GM10248 (cell line): ENCODE measurements around the gene ZNF438.
"Not testable (repeated sequence)": the region's sequence is repeated elsewhere in the genome, so short reads cannot be mapped to it uniquely, and the experiment has no call there.

Source experiments
- CTCF ChIA-PET: fragments of 300-600 bp; sonication (Branson Sonifier 250); formaldehyde crosslinking; extraction: SDS; loops from one replicate; lab custom pipeline; 2021; ENCODE audit warnings: antibody characterized with exemption; lab: Yijun Ruan, JAX
- POLR2A ChIA-PET: fragments of 350-650 bp; sonication (Branson Sonifier 250); formaldehyde crosslinking; extraction: SDS; loops from one replicate; lab custom pipeline; 2020; ENCODE audit warnings: antibody characterized with exemption; lab: Yijun Ruan, JAX
- DNase-seq: peaks from one replicate; pipeline ENCODE4 v3.0.0; 2012; ENCODE audit errors: extremely low spot score
- CTCF ChIP-seq: IDR thresholded peaks from 2 replicates; pipeline ENCODE4 v1.5.1; 2012; ENCODE audit warnings: mild to moderate bottlenecking, low read depth; ENCODE audit errors: extremely low read depth, missing control alignments, control extremely low read depth

ZNF438 gene

GRCh38 chr10:31055573-31056251 lies 24.0 kb upstream of the ZNF438 start:
- POLR2A ChIA-PET: no interaction called here
- no peak for DNase-seq
- CTCF ChIA-PET: interaction anchor here (1.4 kb wide), 1 partner anchor 17 kb away, joined by 5 read pairs; no protein-coding TSS in a partner anchor
- no peak for TF ChIP-seq CTCF

GRCh38 chr10:31051703-31052102 lies 20.0 kb upstream of the ZNF438 start:
- TF ChIP-seq CTCF: no peak
- ChIA-PET POLR2A (interaction anchor here (0.5 kb wide), 1 partner anchor 487 kb away, joined by 5 read pairs; no protein-coding TSS in a partner anchor), CTCF (no interaction called here)
- DNase-seq: no peak

GRCh38 chr10:31042670-31043069 lies 11.0 kb upstream of the ZNF438 start:
- no peak for TF ChIP-seq CTCF
- ChIA-PET CTCF (no interaction called here), POLR2A (interaction anchor here (0.7 kb wide), 1 partner anchor 21 kb away, joined by 3 read pairs; no protein-coding TSS in a partner anchor)
- no peak for DNase-seq

- no peak for TF ChIP-seq CTCF
- POLR2A ChIA-PET: no interaction called here
- CTCF ChIA-PET: no interaction called here
- no peak for DNase-seq
Observed at GRCh38 chr10:31041011-31041410, 9.3 kb upstream of the ZNF438 start.

GRCh38 chr10:31039006-31039405 lies 7.3 kb upstream of the ZNF438 start:
- POLR2A ChIA-PET, DNase-seq: not testable (repeated sequence)
- CTCF ChIA-PET: interaction anchor here (1.5 kb wide), 1 partner anchor 9 kb away, joined by 4 read pairs; no protein-coding TSS in a partner anchor

- TF ChIP-seq CTCF: no peak
- POLR2A ChIA-PET: no interaction called here
- DNase-seq: no peak
- CTCF ChIA-PET: no interaction called here
Observed at GRCh38 chr10:31037749-31038148, 6.1 kb upstream of the ZNF438 start.

- CTCF ChIA-PET: interaction anchor here (0.9 to 1.7 kb wide), 4 partner anchors 9 to 48 kb away, joined by 3 to 8 read pairs (median 4); no protein-coding TSS in a partner anchor
- TF ChIP-seq CTCF: no peak
- POLR2A ChIA-PET: no interaction called here
- DNase-seq: no peak
Observed at GRCh38 chr10:31036209-31036608, 4.5 kb upstream of the ZNF438 start.
